Stomach smooth muscle (tissue), 2 donors: ENCODE data around the gene IFT57.

Experiments
- H3K27ac ChIP-seq: one replicate; pipeline ENCODE4 v1.7.0; 2013; ENCODE audit warnings: mild to moderate bottlenecking, low read length, inconsistent platforms
- H3K27me3 ChIP-seq, 2 donors: one replicate each; pipeline ENCODE4 v1.7.0; 2013; ENCODE audit warnings: low read length in 2 of 2; ENCODE audit not compliant: insufficient read depth in 2 of 2, control insufficient read depth in 1 of 2
- H3K36me3 ChIP-seq, 2 donors: one replicate each; pipeline ENCODE4 v1.7.0; 2013; ENCODE audit warnings: low read length in 2 of 2; ENCODE audit not compliant: control insufficient read depth in 2 of 2, insufficient read depth in 2 of 2
- H3K4me1 ChIP-seq: one replicate; pipeline ENCODE4 v1.7.0; 2013; ENCODE audit warnings: low read length; ENCODE audit not compliant: control insufficient read depth, insufficient read depth
- H3K4me3 ChIP-seq, 2 donors: one replicate each; pipeline ENCODE4 v1.7.0; 2013; ENCODE audit warnings: low read length in 2 of 2
- H3K9ac ChIP-seq, 2 donors: one replicate each; pipeline ENCODE4 v1.7.0; 2013; ENCODE audit warnings: low read length in 2 of 2, mild to moderate bottlenecking in 1 of 2
- H3K9me3 ChIP-seq, 2 donors: one replicate each; pipeline ENCODE4 v1.7.0; 2013; ENCODE audit warnings: low read length in 2 of 2; ENCODE audit not compliant: control insufficient read depth in 2 of 2
- donor health status: healthy.
- donor health status: Pancreatic carcinoma.

The IFT57 gene

GRCh38 chr3:108150200-108150599, 72.0 kb downstream of the IFT57 start:
- Histone ChIP-seq H3K4me3 (no peak overlapping the region), H3K9me3 (peaks cover 0 to 14% of the 10 kb centered on the region in 2 donors)

GRCh38 chr3:108146139-108146538, 76.1 kb downstream of the IFT57 start:
- H3K9me3 ChIP-seq: peaks cover 0 to 14% of the 10 kb centered on the region in 2 donors
- H3K4me1 ChIP-seq: no peaks in the 10 kb centered on the region
- no peak overlapping the region for H3K4me3 ChIP-seq
- no peak overlapping the region for H3K27ac ChIP-seq
- no peaks in the 10 kb centered on the region for H3K27me3 ChIP-seq
- no peaks in the 10 kb centered on the region for H3K36me3 ChIP-seq
- no peak overlapping the region for H3K9ac ChIP-seq

More at GRCh38 chr3:108150200-108150599, 72.0 kb downstream of the IFT57 start:
- Histone ChIP-seq H3K9ac (no peak overlapping the region), H3K4me1 (no peaks in the 10 kb centered on the region), H3K27ac (no peak overlapping the region), H3K27me3 (no peaks in the 10 kb centered on the region), H3K36me3 (no peaks in the 10 kb centered on the region)

- Histone ChIP-seq H3K4me1 (no peaks in the 10 kb centered on the region), H3K9ac (no peak overlapping the region), H3K36me3 (no peaks in the 10 kb centered on the region), H3K27ac (no peak overlapping the region), H3K9me3 (peaks cover 0 to 14% of the 10 kb centered on the region in 2 donors), H3K27me3 (no peaks in the 10 kb centered on the region), H3K4me3 (no peak overlapping the region)
Measured at GRCh38 chr3:108145578-108145977, 76.6 kb downstream of the IFT57 start.

GRCh38 chr3:108137460-108137814, 84.8 kb downstream of the IFT57 start:
- no peaks in the 10 kb centered on the region for H3K9me3 ChIP-seq
- no peak overlapping the region for H3K9ac ChIP-seq
- H3K4me3 ChIP-seq: no peak overlapping the region
- no peak overlapping the region for H3K27ac ChIP-seq
- H3K27me3 ChIP-seq: no peaks in the 10 kb centered on the region
- H3K4me1 ChIP-seq: no peaks in the 10 kb centered on the region
- no peaks in the 10 kb centered on the region for H3K36me3 ChIP-seq

- H3K9ac ChIP-seq: no peak overlapping the region
- no peaks in the 10 kb centered on the region for H3K4me1 ChIP-seq
- H3K4me3 ChIP-seq: no peak overlapping the region
- no peaks in the 10 kb centered on the region for H3K36me3 ChIP-seq
- no peak overlapping the region for H3K27ac ChIP-seq
- H3K9me3 ChIP-seq: no peaks in the 10 kb centered on the region
- H3K27me3 ChIP-seq: no peaks in the 10 kb centered on the region
Measured at GRCh38 chr3:108136561-108137459, 85.4 kb downstream of the IFT57 start.

- no peak overlapping the region for H3K9ac ChIP-seq
- H3K27ac ChIP-seq: no peak overlapping the region
- H3K9me3 ChIP-seq: no peaks in the 10 kb centered on the region
- H3K4me3 ChIP-seq: no peak overlapping the region
- H3K36me3 ChIP-seq: no peaks in the 10 kb centered on the region
- no peaks in the 10 kb centered on the region for H3K4me1 ChIP-seq
- H3K27me3 ChIP-seq: no peaks in the 10 kb centered on the region
Measured at GRCh38 chr3:108134555-108134880, 87.7 kb downstream of the IFT57 start.

GRCh38 chr3:108133858-108134554, 88.2 kb downstream of the IFT57 start:
- Histone ChIP-seq H3K9ac (no peak overlapping the region), H3K27ac (no peak overlapping the region), H3K4me3 (no peak overlapping the region), H3K27me3 (no peaks in the 10 kb centered on the region), H3K9me3 (no peaks in the 10 kb centered on the region), H3K36me3 (no peaks in the 10 kb centered on the region), H3K4me1 (no peaks in the 10 kb centered on the region)

- Histone ChIP-seq H3K4me1 (no peaks in the 10 kb centered on the region), H3K9me3 (no peaks in the 10 kb centered on the region), H3K27ac (no peak overlapping the region), H3K9ac (no peak overlapping the region), H3K27me3 (no peaks in the 10 kb centered on the region), H3K4me3 (no peak overlapping the region), H3K36me3 (no peaks in the 10 kb centered on the region)
Measured at GRCh38 chr3:108133048-108133369, 89.2 kb downstream of the IFT57 start.

GRCh38 chr3:108131475-108132134, 90.6 kb downstream of the IFT57 start:
- Histone ChIP-seq H3K4me1 (no peaks in the 10 kb centered on the region), H3K36me3 (no peaks in the 10 kb centered on the region), H3K27me3 (no peaks in the 10 kb centered on the region), H3K9ac (no peak overlapping the region), H3K27ac (no peak overlapping the region), H3K4me3 (no peak overlapping the region), H3K9me3 (no peaks in the 10 kb centered on the region)

- no peak overlapping the region for H3K9ac ChIP-seq
- no peaks in the 10 kb centered on the region for H3K9me3 ChIP-seq
- no peaks in the 10 kb centered on the region for H3K36me3 ChIP-seq
- no peak overlapping the region for H3K27ac ChIP-seq
- H3K27me3 ChIP-seq: no peaks in the 10 kb centered on the region
- no peak overlapping the region for H3K4me3 ChIP-seq
- no peaks in the 10 kb centered on the region for H3K4me1 ChIP-seq
Measured at GRCh38 chr3:108130701-108131474, 91.3 kb downstream of the IFT57 start.
